ENCODE results near the gene BMPR1A.
"Not testable (repeated sequence)": the region's sequence is repeated elsewhere in the genome, so short reads cannot be mapped to it uniquely, and the experiment has no call there.

BMPR1A gene

DNA sequence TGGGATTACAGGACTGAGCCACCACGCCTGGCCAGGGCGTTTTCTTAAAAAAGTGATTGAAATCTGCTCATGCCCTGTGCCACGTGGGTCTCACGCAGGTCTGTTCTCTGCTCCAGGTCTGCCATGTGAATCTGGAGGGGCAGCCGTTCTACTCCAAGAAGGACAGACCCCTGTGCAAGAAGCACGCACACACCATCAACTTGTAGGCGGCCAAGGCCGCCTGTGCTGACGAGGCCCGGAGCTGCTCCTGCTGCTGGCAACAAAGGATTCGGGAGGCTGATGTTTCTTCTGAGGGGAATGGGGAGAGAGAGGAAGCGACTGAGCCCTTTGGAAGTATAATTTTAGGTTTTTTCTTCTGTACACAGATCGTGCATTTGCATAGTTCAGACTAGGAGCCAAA, 23.6 kb upstream of the BMPR1A start:
- no peak for DNase-seq

DNA sequence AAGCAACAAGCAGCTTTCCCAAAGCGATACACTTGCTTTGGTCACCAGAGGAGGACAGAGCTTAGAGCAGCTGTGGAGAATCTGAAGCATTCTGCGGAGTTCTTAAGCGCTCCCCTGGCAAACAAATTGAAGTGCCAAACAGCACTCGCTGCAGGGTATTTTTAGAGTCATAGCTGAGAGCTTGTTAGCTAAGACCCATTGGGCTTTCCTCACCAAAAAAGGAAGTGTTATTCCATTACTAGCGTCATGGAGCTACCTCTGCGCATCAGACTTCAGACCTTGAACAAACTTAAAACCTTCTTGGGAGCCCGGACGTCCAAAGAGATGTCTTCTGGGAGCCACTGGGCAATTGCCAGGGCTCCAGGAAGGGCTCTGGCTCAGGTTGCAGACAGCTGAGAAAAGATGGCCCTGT, 23.2 kb upstream of the BMPR1A start:
- no peak for DNase-seq

DNA sequence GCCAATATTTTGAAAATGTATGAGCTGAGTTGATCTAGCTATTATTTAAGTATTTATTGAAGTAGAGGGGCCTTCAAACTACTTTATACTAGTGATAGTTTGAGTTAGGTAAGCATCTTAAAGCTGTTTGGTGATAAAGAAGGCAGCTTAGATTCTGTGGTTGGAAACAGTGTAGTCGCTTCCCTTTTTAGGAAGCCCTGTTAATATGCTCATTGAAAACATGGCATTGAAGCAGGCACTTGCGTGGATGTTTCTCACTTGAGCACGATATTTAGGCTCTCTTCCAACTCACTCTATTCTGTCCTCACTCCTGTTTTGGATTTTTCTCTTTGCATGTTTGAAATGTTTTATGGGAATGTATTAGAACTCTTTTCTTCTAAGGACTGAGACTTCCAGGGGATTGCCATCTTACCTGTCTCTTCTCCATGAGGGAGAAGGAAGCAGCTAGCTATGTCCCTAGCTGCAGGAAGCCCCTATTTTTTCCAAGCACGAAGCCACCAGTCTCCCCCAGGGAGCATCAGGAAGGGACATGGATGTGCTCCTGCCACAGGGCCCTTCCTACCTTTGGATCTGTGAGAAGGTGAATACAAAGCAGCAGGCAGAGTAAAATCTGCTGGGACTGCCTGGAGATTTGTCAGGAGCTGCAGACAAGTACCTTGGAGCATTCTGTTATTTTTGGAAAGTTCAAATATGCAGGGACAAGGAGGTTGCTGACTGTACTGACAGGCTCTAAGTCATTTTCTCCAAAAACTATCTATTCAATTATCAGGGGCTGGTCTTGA, 22.0 kb upstream of the BMPR1A start:
- DNase-seq, result no peak

DNA sequence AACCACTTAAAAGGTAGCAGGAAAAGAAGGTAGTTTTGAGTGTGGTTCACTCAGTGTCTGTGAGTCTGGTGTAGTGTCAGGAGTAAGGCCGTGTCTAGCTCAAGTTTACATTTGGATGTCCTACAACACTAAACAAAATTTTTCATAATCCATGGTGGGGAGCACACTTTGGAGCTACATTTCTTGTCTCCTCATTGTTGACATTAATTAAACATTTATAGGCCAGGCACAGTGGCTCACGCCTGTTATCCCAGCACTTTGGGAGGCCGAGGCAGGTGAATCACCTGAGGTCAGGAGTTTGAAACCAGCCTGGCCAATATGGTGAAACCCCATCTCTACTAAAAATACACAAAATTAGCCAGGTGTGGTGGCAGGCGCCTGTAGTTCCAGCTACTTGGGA, 21.1 kb upstream of the BMPR1A start:
- DNase-seq, result not testable (repeated sequence)

DNA sequence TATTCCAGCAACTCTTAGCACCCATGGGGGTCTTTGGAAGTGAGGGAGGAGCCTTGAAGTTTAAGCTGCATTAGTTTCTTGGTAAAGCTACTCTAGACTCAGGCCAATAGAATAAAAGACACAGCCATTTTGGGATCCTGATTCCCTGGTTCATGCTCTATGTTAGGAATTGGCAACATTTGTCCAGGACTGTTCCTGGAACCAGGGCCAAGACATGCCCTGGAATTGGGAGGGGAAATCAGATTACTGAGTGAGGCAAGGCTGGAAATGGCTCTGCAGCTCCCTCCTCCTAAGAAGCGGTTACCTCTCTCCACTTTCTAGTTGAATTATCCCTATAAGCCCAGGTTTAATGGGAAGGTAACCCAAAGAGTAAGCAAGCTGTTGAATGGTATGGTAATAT, 14.2 kb upstream of the BMPR1A start:
- no peak for DNase-seq

DNA sequence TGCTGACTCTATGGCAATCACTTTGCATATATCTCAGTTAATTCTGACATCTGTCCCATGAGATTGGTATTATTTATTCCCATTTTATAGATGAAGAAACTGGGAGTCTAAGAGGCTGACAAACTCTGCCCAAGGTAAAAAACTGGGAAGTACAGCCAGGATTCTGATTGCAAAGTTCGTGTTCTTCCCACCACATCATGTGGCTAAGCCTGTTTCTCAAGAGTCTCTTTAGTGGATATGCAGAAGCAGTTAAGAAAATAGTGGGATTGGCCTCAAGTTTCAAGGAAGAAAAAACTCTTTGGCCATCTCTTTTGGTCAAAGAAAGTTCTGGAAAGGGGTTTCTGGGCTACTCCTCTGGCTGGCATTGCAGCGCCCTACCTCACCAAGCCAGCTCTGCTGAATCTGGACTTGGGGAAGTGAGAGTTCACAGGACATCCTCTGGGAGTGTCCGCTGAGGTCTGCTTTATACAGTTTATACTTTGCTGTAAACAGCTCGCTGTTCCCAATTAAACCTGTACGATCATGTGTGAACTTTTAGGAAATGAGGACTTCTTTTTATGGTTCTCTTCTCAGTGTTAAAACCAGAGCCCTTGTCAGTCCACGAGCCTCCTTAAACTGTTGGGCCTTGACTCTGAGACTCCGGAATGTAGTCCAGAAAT, 12.2 kb upstream of the BMPR1A start:
- DNase-seq, result no peak

DNA sequence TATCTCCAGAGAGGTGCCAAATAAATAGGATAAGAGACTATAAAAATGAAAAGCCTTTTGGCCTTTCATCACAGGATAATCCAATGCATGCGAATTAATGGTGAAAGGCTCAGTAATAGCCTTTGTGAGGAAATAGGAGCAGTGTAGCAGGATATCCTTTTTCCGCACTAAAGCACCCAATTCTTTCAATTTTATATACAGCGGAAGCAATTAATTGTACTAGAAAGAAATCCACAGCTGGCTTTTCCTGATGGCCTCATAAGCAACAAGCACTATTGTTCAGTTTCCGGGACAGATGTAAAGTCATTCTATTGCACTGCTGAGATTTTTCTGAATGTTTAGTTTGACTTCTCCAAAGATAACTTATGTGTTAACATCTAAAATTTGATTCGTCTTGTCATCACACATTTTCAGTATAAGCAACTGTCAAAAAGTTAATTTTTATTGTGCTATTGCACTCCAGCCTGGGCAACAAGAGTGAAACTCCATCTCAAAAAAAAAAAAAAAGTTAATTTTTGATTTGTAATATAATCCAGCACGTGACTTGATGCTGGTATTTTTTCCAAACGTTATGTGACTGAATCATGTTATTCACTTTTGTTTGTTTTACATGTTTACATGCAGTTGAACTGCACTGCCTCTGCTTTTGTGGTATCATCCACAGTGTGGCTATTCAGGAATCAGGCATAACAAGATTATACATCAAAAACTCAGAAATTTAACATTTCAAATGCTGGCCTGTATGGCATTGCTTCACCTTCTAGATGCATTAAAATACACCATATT, 8.4 kb upstream of the BMPR1A start:
- no peak for DNase-seq

DNA sequence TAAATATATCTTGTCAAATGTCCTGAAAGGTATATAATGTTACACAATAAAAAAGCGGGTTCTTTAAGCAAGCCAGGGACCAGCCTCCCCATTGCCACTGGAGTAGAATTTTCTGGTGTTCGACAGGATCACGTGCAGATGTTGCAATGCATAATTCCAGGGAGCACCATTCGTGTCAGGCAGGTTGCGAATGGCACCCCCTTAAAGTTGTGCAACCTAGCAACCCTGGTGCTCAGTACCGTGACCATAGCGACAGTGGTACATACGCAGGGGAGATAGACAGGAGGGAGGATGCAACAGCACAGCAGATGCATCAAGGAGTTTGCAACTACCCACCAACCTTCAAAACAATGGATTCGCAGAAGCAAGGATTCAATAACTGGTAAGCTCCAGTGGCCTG, 6.6 kb upstream of the BMPR1A start:
- no peak for DNase-seq

DNA sequence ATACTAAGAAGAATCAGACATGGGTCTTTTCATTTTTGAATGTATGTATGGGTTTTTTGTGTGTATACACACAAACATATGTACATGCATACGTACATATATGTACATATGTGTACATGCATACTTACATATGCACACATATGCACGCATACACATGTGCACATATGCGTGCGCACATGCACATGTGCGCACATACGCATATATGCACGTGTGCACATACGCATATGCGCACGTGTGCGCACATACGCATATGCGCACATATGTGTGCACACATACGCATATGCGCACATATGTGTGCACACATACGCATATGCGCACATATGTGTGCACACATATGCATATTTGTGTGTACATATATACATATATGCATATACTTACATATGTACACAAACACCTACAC, 4.9 kb upstream of the BMPR1A start:
- DNase-seq, result no peak

DNA sequence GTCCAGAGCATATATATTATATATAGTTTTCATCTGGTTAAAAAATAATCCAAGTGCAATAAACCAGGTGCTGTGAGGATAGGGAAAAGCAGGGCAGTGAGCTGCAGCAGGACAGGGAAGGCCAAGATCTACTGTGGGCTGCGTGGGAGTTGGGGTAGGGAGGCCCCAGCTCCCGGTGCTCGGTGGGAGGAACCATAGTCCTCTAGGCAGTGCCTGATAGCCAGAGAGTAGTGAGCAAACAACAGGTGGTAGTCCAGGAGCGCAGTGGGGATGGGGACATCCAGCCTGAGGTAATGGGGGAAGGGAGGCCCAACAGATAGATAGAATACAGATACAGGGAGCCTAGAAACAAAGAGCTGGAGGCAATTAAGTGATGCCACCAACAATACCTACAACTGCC, 4.1 kb upstream of the BMPR1A start:
- DNase-seq, result no peak

DNA sequence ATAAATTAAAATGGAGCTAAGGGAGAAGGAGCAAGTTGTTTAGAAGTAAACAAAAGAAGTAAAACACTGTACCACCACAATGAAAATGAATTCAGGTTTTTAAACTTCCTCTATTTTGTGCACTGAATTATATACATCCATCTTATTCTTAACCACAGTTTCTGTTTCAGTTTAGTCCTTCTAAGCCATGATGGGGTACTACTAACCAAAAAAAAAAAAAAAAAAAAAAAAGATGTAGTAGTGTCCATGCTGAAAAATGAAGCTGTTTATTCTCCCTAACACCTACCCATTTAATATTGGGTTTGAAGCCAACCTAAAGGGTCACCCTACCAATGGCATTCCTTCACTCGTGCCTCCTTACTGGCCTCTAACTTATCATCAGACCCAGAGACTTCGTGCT, 3.4 kb upstream of the BMPR1A start:
- DNase-seq, result no peak

DNA sequence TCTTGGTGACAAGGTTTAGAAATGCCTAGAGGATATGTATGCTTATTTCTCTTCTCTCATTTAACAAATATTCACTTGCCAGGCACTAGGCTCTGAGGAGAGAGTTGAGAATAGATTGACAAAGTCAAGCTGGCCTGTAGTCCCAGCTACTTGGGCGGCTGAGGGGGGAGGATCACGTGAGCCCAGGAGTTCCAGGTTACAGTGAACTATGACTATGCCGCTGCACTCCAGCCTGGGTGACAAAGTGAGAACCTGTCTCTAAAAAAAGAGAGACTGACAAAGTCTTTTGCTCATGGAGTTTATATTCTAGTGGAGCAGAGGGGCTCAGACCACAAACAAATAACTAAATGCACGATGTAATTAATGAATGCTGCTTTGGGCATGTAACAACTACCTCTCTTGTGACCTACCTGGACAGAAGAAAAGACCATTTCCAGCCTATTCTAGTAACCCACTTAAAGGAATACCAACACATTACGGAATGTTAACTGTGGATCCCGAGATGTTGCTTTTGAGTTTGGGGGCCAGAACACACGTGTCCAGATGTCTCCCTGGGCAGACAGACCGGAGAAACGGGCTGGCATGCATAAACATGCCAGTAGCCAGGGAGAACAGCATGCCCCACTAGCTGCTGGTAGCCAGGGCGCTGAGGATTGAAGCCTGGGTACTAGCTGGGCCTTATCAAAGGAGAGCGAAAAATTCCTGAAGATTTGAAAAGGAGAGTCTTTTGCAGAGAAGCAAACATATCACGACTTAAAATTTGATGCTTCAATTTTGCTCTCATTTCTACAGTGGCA, 2.6 kb upstream of the BMPR1A start:
- DNase-seq, result no peak

DNA sequence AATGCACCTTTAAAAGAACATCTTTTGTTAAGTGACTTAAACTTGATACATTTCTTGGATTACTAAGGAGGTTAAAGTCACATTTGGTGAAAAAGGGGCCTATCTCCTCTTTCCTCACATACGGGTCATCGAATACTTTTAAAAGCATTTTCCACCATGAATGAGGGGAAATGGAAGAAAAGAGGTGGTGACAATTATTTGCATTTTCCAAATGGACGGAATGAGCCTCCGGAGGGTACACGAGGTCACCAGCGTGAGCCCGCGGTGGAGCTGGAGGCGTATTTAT, 1.0 kb upstream of the BMPR1A start:
- no peak for DNase-seq

DNA sequence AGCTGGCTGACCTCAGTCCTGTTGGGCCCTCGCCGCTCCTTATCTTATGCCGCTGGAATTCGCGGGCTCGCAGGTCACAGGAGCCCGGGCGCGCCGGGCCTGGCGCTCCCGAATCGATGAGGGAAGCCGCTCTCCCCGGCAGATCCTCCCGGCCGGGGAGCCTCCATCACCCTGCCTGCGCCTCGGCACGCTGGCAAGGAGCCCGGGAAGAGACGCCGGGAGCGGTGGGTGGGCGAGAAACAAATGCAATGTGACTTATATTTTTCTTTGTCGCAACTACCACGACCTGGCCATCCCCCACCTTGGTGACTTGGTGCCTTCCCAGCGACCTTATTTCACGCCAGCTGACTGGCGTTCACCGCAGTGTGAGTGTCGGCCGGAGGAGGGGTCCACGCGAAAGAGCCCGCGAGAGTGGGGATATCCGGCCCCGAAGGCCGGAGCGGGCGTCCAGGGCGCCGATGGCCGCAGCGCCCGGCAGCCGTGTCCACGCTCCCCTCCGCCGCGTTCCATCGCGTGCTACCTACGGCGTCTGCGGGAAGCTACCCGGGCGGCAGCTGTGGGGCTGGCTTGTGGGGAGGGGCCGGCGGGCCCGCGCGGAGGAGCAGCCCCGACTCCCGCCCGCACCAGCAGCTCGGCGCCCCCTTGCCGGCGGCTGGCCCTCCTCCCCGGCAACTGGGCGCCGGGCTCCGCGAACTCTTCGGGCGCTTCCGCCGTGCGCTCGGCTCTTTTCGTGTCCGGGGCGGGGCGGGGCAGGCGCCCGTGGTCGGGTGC, 494 bp upstream of the BMPR1A start:
- DNase-seq, result peak; percentile 84

DNA sequence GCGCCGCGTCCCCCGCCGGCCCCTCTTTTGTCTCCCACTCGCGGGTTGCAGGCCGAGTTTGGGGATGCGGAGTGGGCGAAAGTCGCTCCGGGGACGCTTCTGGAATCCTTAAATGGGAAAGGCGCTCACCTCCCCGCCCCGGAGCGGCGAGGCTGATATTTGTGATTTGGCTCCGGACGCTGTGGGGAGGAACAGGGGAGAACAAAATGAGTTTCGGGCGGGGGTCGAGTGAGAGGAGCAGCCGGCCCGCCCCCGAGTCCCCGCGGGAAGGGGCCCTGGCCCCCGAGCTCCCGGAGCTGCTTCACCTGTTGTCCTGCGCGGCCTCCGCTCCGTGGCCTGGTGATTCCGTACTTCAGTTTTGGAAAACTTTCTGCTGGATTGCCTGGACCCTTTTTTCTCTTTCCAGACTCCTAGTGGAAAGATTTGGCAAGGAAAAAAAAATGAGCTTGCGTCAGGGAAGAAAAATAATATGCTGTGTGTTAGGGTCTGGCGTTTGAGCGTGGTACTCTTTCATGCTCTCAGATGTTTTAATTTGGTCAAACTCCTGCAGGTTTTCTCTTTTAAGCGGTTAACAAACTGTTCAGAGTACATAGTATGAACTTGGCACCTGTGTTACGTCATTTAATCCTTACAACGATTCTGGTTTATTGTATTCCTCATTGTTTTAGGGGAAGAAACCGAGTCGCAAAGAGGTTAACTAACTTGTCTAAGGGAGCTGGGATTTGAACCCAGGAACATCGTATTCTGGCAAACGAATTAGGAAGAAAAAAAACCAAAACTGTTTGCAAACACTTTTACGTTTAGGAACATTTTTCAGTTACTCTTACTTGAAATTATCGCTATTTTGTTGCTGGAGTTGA, 924 bp downstream of the BMPR1A start:
- peak; percentile 2 for DNase-seq

DNA sequence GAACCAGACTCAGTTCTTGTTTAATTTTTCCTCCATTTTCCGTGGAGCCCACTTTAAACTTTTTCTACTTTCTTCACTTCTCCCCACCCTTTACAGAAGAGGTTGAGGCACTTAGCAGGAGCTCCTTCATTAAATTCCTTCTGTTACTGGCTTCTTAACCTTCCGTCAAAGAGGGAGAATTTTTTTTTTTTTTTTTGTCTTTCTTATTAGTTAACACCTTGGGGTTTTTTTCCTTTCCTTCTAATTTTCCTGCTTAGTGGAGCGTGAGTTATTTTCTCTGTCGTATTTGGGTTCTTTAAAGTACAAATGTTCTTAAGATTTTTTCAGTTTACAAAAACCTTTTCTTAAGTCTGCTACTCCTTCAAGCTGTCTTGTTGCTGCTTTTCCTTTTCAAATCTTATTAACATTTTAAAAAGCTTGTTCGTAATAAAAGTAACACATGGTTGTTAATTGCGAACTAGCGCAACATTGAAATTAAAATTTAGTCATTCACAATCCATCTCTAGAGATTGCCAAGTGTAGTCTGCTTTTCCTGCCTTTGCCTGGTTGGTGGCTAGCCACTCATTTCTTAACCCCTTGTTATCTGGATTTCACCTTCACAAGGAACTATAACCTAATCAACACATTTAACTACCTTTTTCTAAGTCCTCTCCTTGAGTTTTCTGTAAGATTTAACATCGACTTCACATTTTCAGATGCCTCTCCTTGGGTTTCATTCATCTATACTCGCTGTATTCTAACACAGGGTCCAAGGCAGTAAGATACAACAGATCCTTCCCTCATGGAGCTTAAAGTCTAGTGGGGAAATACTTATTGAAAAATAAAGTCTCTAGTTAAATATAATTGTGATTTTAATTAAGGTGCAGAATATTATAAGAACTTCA, 2.0 kb downstream of the BMPR1A start:
- DNase-seq, result no peak

DNA sequence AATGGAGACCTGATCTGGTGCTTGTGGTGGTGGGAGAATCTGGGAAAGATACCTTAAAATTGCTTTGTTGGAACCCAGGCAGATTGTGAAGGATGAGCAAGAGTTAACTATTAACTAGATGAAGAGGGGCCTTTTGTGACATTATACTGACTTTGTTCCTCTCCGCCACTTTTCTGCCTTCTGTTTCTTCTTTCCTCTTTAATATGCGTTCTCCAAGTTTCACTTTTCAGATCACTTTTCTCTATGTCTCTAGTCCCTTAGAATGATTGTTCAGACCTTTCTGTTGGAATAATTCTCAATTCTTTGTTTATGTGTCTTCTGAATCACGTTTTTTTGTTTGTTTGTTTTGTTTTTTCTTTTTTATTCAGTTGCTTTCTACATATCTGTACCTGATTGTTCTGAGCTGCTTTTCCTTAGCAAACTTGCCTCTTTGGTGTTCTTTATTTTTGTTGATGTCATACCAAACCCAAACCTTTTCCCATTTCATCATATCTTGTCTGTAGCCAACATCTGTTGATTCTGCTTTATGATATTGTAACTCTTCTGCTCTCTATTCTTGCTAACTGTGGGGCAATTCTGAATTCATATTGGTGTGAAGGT, 2.8 kb downstream of the BMPR1A start:
- DNase-seq, result no peak

DNA sequence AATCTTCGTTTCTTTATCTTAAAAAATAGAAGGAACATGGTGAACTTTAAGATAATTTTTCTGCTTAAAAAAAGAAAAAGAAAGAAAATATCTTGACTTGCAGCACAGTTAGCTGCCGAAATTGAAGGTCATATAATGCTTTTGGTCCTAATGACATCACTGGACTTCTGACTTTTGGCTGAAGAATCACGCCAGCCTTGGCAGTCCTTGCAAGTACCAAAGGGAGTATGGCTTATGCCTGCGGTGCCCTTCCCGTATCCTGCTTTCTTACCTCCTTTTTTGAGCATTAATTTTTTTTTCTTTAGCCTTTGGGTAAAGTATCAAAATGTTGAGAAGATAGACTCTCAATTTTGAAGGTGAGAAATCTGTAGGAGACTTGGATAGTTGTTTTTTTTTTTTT, 7.0 kb downstream of the BMPR1A start:
- DNase-seq, result no peak

DNA sequence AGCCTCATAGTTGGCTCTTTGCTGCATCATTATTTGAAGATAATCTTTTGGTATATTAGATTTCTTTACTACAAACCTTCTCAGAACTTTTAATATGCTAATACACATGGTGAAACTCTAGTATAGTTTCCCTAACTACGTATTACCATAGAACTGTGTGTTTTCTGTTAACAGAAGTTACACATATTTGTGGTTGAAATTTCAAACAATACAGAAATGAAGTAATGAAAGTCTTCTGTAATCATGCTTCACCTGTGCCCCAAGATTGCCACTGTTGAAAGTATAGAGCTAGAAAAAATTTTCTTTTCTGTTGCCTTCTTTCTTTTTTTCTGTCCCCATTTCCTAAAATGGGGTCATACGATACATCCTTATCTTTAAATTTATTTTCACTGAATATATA, 9.1 kb downstream of the BMPR1A start:
- DNase-seq, result no peak

DNA sequence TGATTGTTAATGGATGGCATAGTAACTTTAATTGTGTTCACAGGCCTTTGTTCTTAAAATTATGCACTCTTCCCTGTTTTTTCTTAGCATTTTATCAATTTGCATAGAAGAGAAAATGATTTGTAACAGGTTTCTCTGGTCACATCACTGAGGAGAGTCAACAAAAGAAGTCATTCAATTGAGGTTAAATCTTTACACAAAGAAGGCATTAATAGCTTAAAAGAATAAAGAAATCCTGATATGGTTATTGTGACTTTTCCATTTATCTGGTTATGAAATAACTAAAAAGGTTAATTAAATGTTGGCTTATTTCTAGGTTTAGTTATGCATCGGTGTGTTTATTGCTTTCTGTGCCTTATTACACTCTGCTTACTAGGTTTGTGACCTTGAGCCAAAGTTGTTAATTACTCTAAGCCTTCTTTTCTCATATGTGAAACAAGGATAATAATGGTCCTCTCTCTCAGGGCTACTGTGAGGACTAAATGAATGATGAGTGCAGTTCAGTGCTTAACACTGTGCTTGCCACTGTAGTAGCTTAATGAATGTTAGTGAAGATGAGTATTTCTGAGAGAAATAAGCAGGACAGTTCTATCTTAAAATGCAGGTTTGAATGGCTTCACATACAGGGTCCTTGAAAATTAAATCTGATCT, 12.1 kb downstream of the BMPR1A start:
- DNase-seq, result no peak

Data from stimulated activated naive CD4-positive, alpha-beta T cell treated with Interleukin-2 at 50 U/mL for 16 hours (primary cell).